Mucosa of stomach (tissue), 1 donor: Measurements from ENCODE around the gene CRISPLD2.

ENCODE experiments used
- H3K27me3 ChIP-seq: one replicate; pipeline ENCODE4 v1.7.0; 2013; ENCODE audit warnings: mild to moderate bottlenecking, low read length; ENCODE audit not compliant: control insufficient read depth, insufficient read depth
- H3K36me3 ChIP-seq: one replicate; pipeline ENCODE4 v1.7.0; 2013; ENCODE audit warnings: low read length; ENCODE audit not compliant: control insufficient read depth, insufficient read depth
- H3K4me1 ChIP-seq: one replicate; pipeline ENCODE4 v1.7.0; 2013; ENCODE audit warnings: mild to moderate bottlenecking, low read length; ENCODE audit not compliant: control insufficient read depth, insufficient read depth
- H3K4me3 ChIP-seq: one replicate; pipeline ENCODE4 v1.7.0; 2013; ENCODE audit warnings: low read length
- H3K9ac ChIP-seq: one replicate; pipeline ENCODE4 v1.7.0; 2013; ENCODE audit warnings: mild to moderate bottlenecking, low read length, moderate library complexity
- H3K9me3 ChIP-seq: one replicate; pipeline ENCODE4 v1.7.0; 2013; ENCODE audit warnings: mild to moderate bottlenecking, low read length, moderate library complexity; ENCODE audit not compliant: control insufficient read depth
- donor health status: Pancreatic carcinoma.

The CRISPLD2 gene

DNA sequence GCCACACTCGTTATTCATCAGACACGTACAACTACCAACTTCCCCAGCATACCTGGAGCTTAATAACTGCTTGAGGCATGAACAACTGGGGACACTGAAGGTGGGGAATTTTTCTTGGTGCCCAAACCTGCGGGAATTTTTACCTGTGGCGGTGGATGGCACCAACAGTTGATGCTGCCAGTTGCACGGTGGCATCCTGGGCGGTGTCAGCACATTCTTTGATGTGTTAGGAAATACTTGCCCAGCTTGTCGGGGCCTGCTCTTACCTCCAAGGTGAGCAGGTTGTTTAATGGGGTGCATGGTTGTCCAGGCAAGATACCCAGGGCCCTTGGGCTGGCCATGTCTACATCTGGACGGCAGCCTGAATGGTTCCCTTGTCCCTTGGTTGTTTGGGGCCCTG lies 79.6 kb downstream of the CRISPLD2 start:
- Histone ChIP-seq H3K9me3 (no peaks in the 10 kb centered on the region), H3K36me3 (no peaks in the 10 kb centered on the region)

DNA sequence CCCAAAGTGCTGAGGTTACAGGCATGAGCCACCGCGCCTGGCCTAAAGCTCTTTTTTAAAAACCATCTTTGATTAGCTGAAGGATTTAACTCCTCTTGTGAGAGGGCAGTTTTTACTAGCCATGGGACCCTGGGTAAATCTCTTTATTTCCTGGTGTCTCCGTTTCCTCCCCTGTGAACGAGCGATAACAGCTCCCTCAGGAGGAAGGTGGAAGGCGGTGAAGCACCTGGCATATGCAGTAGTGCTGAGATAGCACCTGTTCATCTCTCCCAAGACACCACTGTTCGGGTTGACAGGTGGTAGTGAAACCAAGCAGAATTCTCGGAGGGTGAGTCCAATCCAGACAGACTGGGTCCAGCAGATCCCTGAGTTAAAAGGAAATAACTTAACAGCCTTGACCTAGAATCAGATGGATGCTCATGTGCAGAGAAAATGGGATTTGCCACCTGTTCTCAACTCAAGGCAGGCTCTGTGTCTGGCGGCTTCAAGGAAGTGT lies 86.2 kb downstream of the CRISPLD2 start:
- Histone ChIP-seq H3K27me3 (no peaks in the 10 kb centered on the region), H3K36me3 (no peaks in the 10 kb centered on the region), H3K9ac (no peak overlapping the region), H3K4me3 (no peak overlapping the region), H3K4me1 (no peaks in the 10 kb centered on the region), H3K9me3 (no peaks in the 10 kb centered on the region)

More for the DNA sequence above, 79.6 kb downstream of the CRISPLD2 start:
- no peaks in the 10 kb centered on the region for H3K27me3 ChIP-seq
- no peak overlapping the region for H3K9ac ChIP-seq
- peaks cover 4% of the 10 kb centered on the region for H3K4me1 ChIP-seq
- no peak overlapping the region for H3K4me3 ChIP-seq

DNA sequence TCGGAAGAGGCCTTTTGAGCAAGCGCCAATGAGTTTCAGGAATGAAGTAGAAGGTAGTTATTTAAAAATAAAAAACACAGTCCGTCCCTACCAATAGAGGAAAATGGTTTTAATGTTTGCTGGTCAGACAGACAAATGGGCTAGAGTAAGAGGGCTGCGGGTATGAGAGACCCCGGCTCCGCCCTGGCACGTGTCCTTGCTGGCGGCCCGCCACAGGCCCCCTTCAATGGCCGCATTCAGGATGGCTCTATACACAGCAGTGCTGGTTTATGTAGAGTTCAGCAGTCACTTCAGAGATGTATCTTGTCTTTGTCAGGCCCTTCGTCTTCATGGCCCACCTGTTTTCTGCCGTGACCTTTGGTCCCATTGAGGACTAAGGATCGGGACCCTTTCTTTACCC lies 87.3 kb downstream of the CRISPLD2 start:
- Histone ChIP-seq H3K4me1 (no peaks in the 10 kb centered on the region), H3K36me3 (no peaks in the 10 kb centered on the region), H3K4me3 (no peak overlapping the region), H3K9ac (no peak overlapping the region), H3K9me3 (no peaks in the 10 kb centered on the region), H3K27me3 (no peaks in the 10 kb centered on the region)

DNA sequence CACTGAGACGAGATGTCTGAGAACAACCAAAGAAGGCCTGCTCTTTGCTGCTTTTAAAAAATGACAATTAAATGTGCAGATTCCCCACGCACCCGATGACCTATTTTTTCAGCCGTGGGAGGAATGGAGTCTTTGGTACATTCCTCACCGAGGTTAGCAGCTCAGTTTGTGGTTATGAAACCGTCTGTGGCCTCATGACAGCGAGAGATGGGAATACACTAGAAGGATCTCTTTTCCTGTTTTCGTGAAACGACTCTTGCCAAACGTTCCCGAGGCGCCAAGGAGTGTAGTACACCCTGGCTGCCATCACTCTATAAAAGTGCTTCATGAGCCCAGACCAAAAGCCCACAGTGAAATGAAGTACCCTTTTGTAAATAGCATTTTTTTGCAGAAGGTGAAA lies 87.8 kb downstream of the CRISPLD2 start:
- H3K4me1 ChIP-seq = no peaks in the 10 kb centered on the region
- no peak overlapping the region for H3K9ac ChIP-seq
- H3K9me3 ChIP-seq = no peaks in the 10 kb centered on the region
- no peaks in the 10 kb centered on the region for H3K27me3 ChIP-seq
- H3K4me3 ChIP-seq = no peak overlapping the region
- H3K36me3 ChIP-seq = no peaks in the 10 kb centered on the region

DNA sequence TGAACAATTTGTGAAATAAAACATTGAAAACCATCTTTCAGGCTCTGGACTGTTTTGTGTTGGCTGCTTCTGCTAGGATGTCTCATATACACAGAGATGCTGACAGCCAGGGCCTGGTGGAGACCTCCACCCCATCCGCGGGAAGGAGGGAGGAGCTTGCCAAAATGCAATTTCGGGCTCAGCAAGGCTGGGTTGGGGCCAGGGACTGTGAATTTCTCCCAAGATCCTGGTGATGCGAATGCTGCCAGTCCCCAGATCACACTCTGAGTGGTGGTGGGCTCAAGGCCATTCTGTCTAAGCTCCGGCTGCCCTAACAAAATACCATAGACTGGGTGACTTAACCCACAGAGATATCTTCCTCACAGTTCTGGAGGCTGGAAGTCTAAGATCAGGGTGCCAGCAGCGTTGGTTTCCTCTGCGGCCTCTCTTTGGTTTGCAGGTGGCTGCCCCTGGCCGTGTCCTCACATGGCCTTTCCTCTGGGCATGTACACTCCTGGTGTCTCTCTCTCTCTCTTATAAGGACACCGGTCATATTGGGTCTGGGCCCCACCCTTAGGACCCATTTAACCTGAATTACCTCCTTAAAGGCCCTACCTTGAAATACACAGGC lies 89.8 kb downstream of the CRISPLD2 start:
- Histone ChIP-seq H3K9ac (no peak overlapping the region), H3K36me3 (no peaks in the 10 kb centered on the region), H3K4me1 (no peaks in the 10 kb centered on the region), H3K9me3 (no peaks in the 10 kb centered on the region), H3K27me3 (no peaks in the 10 kb centered on the region), H3K4me3 (no peak overlapping the region)

DNA sequence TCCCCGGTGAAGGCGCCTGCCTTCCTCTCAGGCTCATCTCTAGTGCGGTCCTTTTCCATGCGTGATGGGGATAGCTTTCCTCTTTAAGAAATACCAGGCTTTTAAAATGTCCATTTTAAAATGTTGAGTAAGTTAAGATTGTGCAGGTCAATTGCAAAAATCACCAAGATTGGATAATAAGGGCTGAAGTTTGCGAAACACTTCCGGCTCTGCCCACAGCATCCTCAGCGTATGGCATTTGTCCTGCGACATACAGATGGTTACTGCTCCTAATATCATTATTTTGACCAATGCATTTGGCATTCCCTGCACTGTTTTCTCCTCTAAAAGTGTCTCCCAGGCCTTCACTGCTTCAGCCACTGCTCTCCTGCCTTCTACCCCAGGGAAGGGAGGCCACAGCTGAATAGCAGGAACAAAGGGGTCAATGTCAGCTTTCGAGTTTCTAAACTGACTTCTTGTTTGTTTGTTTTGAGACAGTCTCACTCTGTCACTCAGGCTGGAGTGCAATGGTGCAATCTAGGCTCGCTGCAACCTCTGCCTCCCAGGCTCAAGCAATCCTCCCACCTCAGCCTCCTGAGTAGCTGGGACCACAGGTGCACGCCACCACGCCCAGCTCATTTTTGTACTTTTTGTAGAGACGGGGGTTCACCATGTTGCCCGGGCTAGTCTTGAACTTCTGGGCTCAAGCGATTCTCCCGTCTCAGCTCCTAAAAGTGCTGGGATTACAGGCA lies 91.9 kb downstream of the CRISPLD2 start:
- H3K9ac ChIP-seq = no peak overlapping the region
- no peaks in the 10 kb centered on the region for H3K9me3 ChIP-seq
- H3K36me3 ChIP-seq = no peaks in the 10 kb centered on the region
- H3K4me3 ChIP-seq = no peak overlapping the region
- H3K4me1 ChIP-seq = no peaks in the 10 kb centered on the region
- no peaks in the 10 kb centered on the region for H3K27me3 ChIP-seq

DNA sequence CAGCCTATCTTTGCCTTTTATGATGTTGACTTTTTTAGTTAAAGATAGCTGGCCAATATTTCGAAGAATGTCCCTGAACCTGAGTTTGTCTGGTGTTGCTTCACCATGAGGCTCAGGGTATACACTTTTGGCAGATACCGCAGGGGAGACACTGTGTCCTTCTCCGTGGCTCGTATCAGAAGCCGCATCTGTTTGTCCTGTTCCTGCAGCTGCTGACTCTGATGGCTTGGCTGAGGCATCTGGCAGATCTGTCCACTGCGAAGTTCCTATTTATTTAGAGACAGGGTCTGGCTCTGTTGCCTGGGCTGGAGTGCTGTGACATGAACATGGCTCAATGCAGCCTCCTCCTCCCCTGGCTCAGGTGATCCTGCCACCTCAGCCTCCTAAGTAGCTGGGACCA lies 93.5 kb downstream of the CRISPLD2 start:
- Histone ChIP-seq H3K36me3 (no peaks in the 10 kb centered on the region), H3K27me3 (no peaks in the 10 kb centered on the region), H3K9ac (no peak overlapping the region), H3K4me1 (no peaks in the 10 kb centered on the region), H3K4me3 (no peak overlapping the region), H3K9me3 (no peaks in the 10 kb centered on the region)

DNA sequence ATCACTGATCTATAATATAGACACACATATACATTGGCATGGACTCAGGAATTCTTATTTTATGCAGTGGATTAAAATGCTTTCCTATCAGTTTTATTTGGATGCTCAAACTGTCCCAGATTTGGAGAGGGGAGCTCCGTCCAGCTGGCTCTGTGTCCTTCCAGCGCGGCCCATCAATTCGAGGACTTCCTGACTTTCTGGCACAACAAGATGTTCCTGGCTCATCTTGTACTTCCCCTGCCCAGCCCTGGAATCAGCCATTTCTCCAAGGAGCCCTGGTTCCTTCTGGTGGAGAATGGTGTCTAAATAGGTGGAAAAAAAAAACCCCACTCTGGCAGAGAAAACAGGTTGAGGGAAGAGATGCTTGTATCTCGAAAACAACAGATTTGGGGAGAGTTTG lies 94.5 kb downstream of the CRISPLD2 start:
- Histone ChIP-seq H3K4me3 (no peak overlapping the region), H3K9ac (no peak overlapping the region), H3K9me3 (no peaks in the 10 kb centered on the region), H3K4me1 (no peaks in the 10 kb centered on the region), H3K36me3 (no peaks in the 10 kb centered on the region), H3K27me3 (no peaks in the 10 kb centered on the region)

DNA sequence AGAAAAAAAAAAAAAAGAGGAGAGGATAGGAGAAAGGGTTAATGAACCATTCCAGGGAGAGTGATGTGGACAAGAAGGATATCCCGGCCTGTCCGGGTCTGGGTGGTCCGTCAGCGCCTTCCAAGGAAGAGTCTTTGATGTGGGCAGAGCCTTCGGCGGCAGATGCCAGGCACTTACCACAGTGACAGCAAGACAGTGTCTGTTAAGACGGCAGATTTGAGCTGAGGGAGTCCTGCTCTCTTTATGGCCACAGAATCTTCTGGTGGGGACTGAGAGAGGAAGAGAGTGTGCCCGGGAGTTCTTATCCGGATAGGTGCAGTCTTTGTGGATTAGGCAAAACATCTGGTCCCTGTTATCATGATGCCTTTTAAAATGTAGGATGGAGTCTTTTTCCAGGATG lies 96.4 kb downstream of the CRISPLD2 start:
- H3K4me1 ChIP-seq = no peaks in the 10 kb centered on the region
- no peak overlapping the region for H3K9ac ChIP-seq

DNA sequence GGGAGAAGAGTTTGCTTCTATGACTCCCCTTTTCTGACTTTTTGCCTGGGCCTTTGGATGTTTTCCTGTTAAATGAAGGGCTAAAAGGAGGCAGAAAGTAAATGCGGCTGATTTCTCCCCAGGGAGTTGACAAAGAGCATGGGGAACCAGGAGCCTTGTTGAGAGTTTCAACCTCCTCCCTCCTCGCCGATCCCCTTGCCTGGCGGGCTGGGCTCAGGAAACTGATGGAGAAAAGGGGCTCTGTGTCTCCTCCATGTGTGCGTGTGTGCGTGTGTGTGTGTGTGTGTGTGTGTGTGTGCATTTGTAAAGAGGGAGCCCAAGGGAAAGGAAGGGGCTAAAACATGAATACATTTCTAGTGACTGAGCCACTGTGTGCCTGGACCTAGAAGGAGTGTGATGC lies 97.1 kb downstream of the CRISPLD2 start:
- Histone ChIP-seq H3K4me1 (no peaks in the 10 kb centered on the region), H3K36me3 (no peaks in the 10 kb centered on the region), H3K9me3 (no peaks in the 10 kb centered on the region), H3K27me3 (no peaks in the 10 kb centered on the region), H3K9ac (no peak overlapping the region), H3K4me3 (no peak overlapping the region)

More for the DNA sequence above, 96.4 kb downstream of the CRISPLD2 start:
- H3K27me3 ChIP-seq = no peaks in the 10 kb centered on the region
- no peaks in the 10 kb centered on the region for H3K9me3 ChIP-seq
- no peaks in the 10 kb centered on the region for H3K36me3 ChIP-seq
- H3K4me3 ChIP-seq = no peak overlapping the region

DNA sequence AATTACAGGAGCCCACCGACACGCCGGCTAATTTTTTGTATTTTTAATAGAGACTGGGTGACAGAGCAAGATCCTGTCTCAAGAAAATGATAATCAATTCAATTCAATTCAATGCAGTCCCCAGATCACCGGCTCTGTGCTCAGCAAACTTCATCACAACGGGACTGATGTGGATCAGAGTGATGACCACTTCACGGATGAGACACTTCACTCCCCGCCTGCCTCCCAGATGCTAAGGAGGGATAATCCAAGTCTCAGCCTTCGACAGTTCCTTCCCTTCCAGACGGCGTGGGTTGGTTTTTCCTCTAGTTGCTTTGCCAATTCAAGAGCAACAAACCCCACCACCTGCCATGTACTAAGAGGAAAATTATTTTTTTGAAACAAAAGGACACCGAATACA lies 97.7 kb downstream of the CRISPLD2 start:
- H3K36me3 ChIP-seq = no peaks in the 10 kb centered on the region
- H3K4me1 ChIP-seq = peaks cover 3% of the 10 kb centered on the region
- H3K4me3 ChIP-seq = no peak overlapping the region
- no peaks in the 10 kb centered on the region for H3K9me3 ChIP-seq
- no peaks in the 10 kb centered on the region for H3K27me3 ChIP-seq
- no peak overlapping the region for H3K9ac ChIP-seq

DNA sequence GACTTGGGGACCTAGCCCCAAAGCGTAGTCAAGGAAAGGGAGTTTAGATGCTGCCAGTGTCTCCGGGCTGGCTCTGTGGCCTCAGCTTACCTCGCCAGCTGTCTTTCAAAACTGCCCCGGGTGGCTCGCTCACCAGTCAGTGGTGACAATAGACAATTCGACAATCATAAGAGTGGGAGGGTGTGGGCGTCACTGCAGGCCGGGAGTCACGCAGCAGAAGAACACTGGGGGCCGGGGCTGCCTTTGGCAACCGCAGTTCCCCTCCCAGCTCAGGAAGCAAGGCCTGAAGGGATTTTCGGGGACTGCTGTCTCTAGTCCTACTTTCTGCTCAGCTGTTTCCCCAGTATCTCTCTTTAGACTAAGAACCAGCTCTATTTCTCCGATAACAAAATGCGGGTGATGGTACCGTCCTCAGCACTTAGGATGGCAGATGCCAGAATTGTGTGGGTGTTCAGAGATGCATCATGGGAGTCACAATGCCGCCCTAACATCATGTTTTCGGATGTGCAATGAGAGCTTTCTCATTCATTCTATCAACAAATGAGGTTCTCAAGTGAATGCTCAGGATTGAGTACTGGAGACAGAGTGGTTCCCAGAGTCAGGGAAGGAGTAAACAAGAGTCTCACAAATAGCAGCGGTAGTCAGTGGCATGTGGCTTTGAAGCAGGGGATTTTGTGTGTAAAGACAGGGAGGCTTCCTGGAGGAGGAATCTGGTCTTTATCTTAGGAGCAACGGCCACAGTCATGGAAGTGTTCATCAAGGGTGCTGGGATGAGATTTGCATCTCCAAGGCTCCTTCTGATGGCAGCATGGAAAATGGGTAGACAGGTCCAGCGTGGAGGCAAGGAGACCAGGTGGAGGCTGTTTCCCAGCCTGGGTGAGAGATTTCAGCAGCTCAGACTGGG lies 98.5 kb downstream of the CRISPLD2 start:
- Histone ChIP-seq H3K4me3 (no peak overlapping the region), H3K9ac (no peak overlapping the region), H3K27me3 (no peaks in the 10 kb centered on the region), H3K4me1 (peaks cover 11% of the 10 kb centered on the region), H3K36me3 (no peaks in the 10 kb centered on the region), H3K9me3 (no peaks in the 10 kb centered on the region)
